KBM-7 (cell line): ENCODE measurements around the gene RASL10B.
A peak's percentile ranks its signal among the peaks of the same experiment; 100 is the strongest.

ENCODE experiments used
- DNase-seq: peaks from one replicate; pipeline ENCODE4 v3.0.0-alpha.2; 2015
- in situ Hi-C: fragments of 300-500 bp; cut with MboI; formaldehyde crosslinking; loops from 2 replicates; pipeline ENCODE4 v1.14.3; 2020; ENCODE audit warnings: low sequenced_read_pairs, low pct_unique_long_range_greater_than_20kb, mixed read lengths

RASL10B gene

GRCh38 chr17:35752471-35752870, 21.0 kb downstream of the RASL10B start:
- no peak for DNase-seq
- in situ Hi-C loops = no loop called here

- in situ Hi-C loops = no loop called here
- DNase-seq = no peak
Measured at GRCh38 chr17:35752945-35753764, 21.7 kb downstream of the RASL10B start, which contains the start of gene GAS2L2. TSS of gene GAS2L2 (minus strand) at chr17:35753239. CDS start at chr17:35752850, 389 bp downstream.

- DNase-seq = no peak
- in situ Hi-C loops = no loop called here
Measured at GRCh38 chr17:35757243-35757642, 25.8 kb downstream of the RASL10B start.

- DNase-seq = no peak
- in situ Hi-C loops = no loop called here
Measured at GRCh38 chr17:35760587-35760986, 29.1 kb downstream of the RASL10B start, which contains the start of gene C17orf50. TSS of gene C17orf50 (plus strand) at chr17:35760887. CDS start at chr17:35760942, 55 bp downstream.

- in situ Hi-C loops = no loop called here
- no peak for DNase-seq
Measured at GRCh38 chr17:35761601-35762000, 30.2 kb downstream of the RASL10B start.

GRCh38 chr17:35763767-35764122, 32.3 kb downstream of the RASL10B start:
- DNase-seq = no peak
- in situ Hi-C loops = no loop called here

- peak; percentile 95 for DNase-seq
- in situ Hi-C loops = no loop called here
Measured at GRCh38 chr17:35764123-35764991, 32.9 kb downstream of the RASL10B start.

- DNase-seq = no peak
- in situ Hi-C loops = no loop called here
Measured at GRCh38 chr17:35765086-35765710, 33.8 kb downstream of the RASL10B start.

- in situ Hi-C loops = no loop called here
Measured at GRCh38 chr17:35765756-35766488, 34.5 kb downstream of the RASL10B start.

GRCh38 chr17:35766489-35766877, 35.0 kb downstream of the RASL10B start:
- in situ Hi-C loops = no loop called here
- no peak for DNase-seq

More at GRCh38 chr17:35765756-35766488, 34.5 kb downstream of the RASL10B start:
- no peak for DNase-seq

- DNase-seq = peak; percentile 53
- in situ Hi-C loops = no loop called here
Measured at GRCh38 chr17:35766903-35767510, 35.6 kb downstream of the RASL10B start.

- DNase-seq = no peak
- in situ Hi-C loops = no loop called here
Measured at GRCh38 chr17:35768797-35769196, 37.4 kb downstream of the RASL10B start.

GRCh38 chr17:35769895-35770486, 38.6 kb downstream of the RASL10B start:
- DNase-seq = no peak
- in situ Hi-C loops = no loop called here

GRCh38 chr17:35773129-35773528, 41.7 kb downstream of the RASL10B start:
- in situ Hi-C loops = no loop called here
- DNase-seq = no peak

GRCh38 chr17:35773679-35774425, 42.4 kb downstream of the RASL10B start:
- in situ Hi-C loops = no loop called here

GRCh38 chr17:35774499-35774898, 43.1 kb downstream of the RASL10B start:
- DNase-seq = no peak
- in situ Hi-C loops = no loop called here

More at GRCh38 chr17:35773679-35774425, 42.4 kb downstream of the RASL10B start:
- no peak for DNase-seq

GRCh38 chr17:35775039-35775438, 43.6 kb downstream of the RASL10B start:
- in situ Hi-C loops = no loop called here
- no peak for DNase-seq
